Tibial nerve (tissue), 4 donors: Measurements from ENCODE around the gene BMP2K. TPM values are rescaled to one million over a fixed set of nuclear protein-coding genes. Genes with fewer than 3 reads are reported as not detected.

Experiments used
- DNase-seq, 2 donors: peaks; one replicate each; pipeline ENCODE4 v3.0.0-alpha.2; 2019; ENCODE audit warnings: low spot score in 2 of 2
- H3K27ac ChIP-seq, 4 donors: fragments of 200-600 bp; sonication (generic) in 3 of 4; one replicate each; pipeline ENCODE4 v1.5.1; 2017 to 2019; ENCODE audit warnings: mild to moderate bottlenecking in 1 of 4
- H3K27me3 ChIP-seq, 2 donors: fragments of 200-600 bp; sonication (generic) in 1 of 2; one replicate each; pipeline versions ENCODE4 v1.5.1 to v1.6.0; 2017 to 2019
- H3K36me3 ChIP-seq, 3 donors: fragments of 200-600 bp; sonication (generic); one replicate each; pipeline ENCODE4 v1.5.1; 2018 to 2019
- H3K4me1 ChIP-seq, 4 donors: fragments of 200-600 bp; sonication (generic) in 3 of 4; one replicate each; pipeline ENCODE4 v1.5.1; 2017 to 2019
- H3K4me3 ChIP-seq, 4 donors: fragments of 200-600 bp; sonication (generic) in 3 of 4; one replicate each; pipeline ENCODE4 v1.5.1; 2017 to 2019; ENCODE audit warnings: mild to moderate bottlenecking in 1 of 4, moderate library complexity in 1 of 4
- H3K9me3 ChIP-seq, 4 donors: fragments of 200-600 bp; sonication (generic) in 3 of 4; one replicate each; pipeline ENCODE4 v1.5.1; 2017 to 2019
- CTCF ChIP-seq, 5 experiments: fragments of 200-600 bp in 3 of 5; fragments of 450-650 bp in 2 of 5; sonication (generic) in 3 of 5; IDR thresholded peaks; one replicate each; pipeline ENCODE4 v1.5.1; 2016 to 2019; ENCODE audit warnings: antibody characterized with exemption in 5 of 5, mild to moderate bottlenecking in 3 of 5, moderate library complexity in 2 of 5
- EP300 ChIP-seq, 2 donors: sonication (generic); formaldehyde crosslinking; IDR thresholded peaks; one replicate each; pipeline ENCODE4 v1.6.1; 2017; ENCODE audit warnings: antibody characterized with exemption in 2 of 2, mild to moderate bottlenecking in 1 of 2
- POLR2A ChIP-seq, 2 donors: fragments of 450-650 bp; IDR thresholded peaks; one replicate each; pipeline ENCODE4 v1.6.1; 2017; ENCODE audit warnings: antibody characterized with exemption in 2 of 2, mild to moderate bottlenecking in 2 of 2, moderate library complexity in 2 of 2
- WGBS, 2 donors: methylation state at CpG; one replicate each; pipeline ENCODE4 v1.1.5; 2018; 5-methylcytosine and 5-hydroxymethylcytosine counted together
- total RNA-seq, 4 donors: library from RNA; depleted of rRNA; stranded (reverse); fragments of >200 nt; gene quantifications; one replicate each; pipeline ENCODE4 v1.1.0, GENCODE V29; 2016

BMP2K gene
- total RNA-seq, 4 donors from 2014 or later, result 39.8 to 84.8 (median 67.0) TPM

DNA sequence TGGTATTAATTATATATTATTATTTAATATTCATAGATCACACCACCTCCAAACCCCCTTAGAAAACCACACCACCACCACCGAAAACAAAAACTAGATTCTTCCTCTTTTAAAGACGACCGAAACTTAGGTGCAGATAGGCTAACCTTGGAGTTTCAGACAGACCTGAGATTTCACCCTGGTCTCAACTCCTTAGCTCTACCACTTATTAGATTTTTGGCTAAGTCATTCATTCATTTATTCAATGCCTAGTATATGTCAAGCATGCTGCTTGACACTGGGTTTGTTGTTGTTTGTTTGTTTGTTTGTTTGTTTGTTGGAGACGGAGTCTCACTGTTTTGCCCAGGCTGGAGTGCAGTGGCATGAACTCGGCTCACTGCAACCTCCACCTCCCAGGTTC is 9.5 kb upstream of the BMP2K start:
- Histone ChIP-seq H3K36me3 (no peaks in the 10 kb centered on the region), H3K9me3 (no peaks in the 10 kb centered on the region), H3K4me1 (peaks cover 0 to 16% (median 2%) of the 10 kb centered on the region in 4 donors), H3K4me3 (no peak overlapping the region), H3K27ac (no peak overlapping the region), H3K27me3 (no peaks in the 10 kb centered on the region)
- WGBS, 2 donors, result 86 to 90% methylated on average over 5 of the region's 5 CpGs
- TF ChIP-seq EP300 (IDR thresholded peaks at IDR 0.05), result no peak
- TF ChIP-seq POLR2A (IDR thresholded peaks at IDR 0.05), result no peak
- no peak for DNase-seq

GRCh38 chr4:78767350-78767749 is 8.8 kb upstream of the BMP2K start:
- no peak overlapping the region for H3K27ac ChIP-seq
- DNase-seq, result no peak
- peaks cover 0 to 16% (median 2%) of the 10 kb centered on the region in 4 donors for H3K4me1 ChIP-seq
- no peaks in the 10 kb centered on the region for H3K27me3 ChIP-seq
- TF ChIP-seq CTCF (IDR thresholded peaks at IDR 0.05) (no peak), POLR2A (IDR thresholded peaks at IDR 0.05) (no peak), EP300 (IDR thresholded peaks at IDR 0.05) (no peak)
- H3K4me3 ChIP-seq, result no peak overlapping the region
- no peaks in the 10 kb centered on the region for H3K9me3 ChIP-seq
- H3K36me3 ChIP-seq, result no peaks in the 10 kb centered on the region

DNA sequence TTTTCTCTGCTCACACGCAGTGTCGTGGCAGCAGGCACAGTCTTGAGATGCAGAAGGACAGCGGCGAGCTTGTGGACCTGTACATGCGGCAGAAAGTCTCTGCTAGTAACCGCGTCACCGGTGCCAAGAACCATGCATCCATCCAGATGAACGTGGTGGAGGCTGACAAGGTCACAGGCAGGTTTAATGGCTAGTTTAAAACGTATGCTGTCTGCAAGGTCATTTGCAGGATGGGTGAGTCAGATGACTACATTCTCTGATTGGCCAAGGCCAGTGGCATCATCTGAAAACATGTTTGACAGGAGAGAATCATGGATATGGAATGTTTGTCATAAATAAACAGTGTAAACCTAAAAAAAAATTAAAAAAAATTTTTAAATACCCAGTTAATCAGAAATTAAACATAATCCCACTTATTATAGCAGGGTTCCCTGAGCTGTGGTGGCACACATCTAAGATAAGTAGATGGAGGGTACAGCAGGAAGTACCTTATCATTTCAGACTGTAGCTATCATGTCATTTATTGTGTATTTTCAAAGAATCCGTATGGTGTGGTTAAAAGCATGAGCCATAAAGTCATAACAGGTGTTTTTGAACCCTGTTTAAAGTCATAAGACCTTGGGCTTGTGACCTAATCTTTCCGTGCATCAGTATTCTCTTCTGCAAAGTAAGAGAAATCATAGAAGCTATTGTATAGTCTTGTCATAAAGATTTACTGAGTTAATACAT is 7.5 kb upstream of the BMP2K start:
- 83 to 84% methylated on average over 12 of the region's 12 CpGs for WGBS, 2 donors
- H3K36me3 ChIP-seq, result no peaks in the 10 kb centered on the region
- H3K27me3 ChIP-seq, result no peaks in the 10 kb centered on the region
- H3K9me3 ChIP-seq, result no peaks in the 10 kb centered on the region
- TF ChIP-seq POLR2A (IDR thresholded peaks at IDR 0.05), result no peak
- TF ChIP-seq CTCF (IDR thresholded peaks at IDR 0.05), result no peak
- TF ChIP-seq EP300 (IDR thresholded peaks at IDR 0.05), result no peak
- H3K27ac ChIP-seq, result no peak overlapping the region
- peaks cover 0 to 16% (median 2%) of the 10 kb centered on the region in 4 donors for H3K4me1 ChIP-seq
- no peak for DNase-seq
- no peak overlapping the region for H3K4me3 ChIP-seq

DNA sequence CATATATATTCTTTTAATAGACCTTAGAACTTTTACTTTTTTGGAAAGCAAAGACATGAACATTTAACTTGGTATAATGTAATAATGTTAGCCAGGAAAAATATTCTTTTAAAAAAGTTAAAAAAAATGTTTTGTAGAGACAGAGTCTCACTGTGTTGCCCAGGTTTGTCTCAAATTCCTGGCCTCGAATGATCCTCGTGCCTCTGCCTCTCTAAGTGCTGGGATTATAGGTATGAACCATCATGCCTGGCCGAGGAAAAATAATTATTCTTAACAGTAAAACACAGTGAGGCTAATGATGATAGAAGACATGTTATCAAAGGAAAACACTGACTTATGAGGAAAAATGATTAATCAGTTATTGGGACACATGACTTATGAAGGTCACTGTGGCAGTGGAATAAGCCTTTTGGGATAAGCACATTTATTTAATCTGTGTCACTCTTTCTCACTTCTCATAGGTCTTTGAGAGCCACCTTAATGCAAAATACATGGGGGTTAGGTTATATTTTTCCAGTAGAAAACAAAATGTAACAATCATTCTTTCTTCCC is 6.0 kb upstream of the BMP2K start:
- Histone ChIP-seq H3K36me3 (no peaks in the 10 kb centered on the region), H3K4me3 (no peak overlapping the region), H3K27ac (no peak overlapping the region), H3K27me3 (no peaks in the 10 kb centered on the region), H3K9me3 (no peaks in the 10 kb centered on the region), H3K4me1 (peaks cover 0 to 28% (median 5%) of the 10 kb centered on the region in 4 donors)
- WGBS, 2 donors, result 93 to 97% methylated on average over 3 of the region's 3 CpGs
- TF ChIP-seq EP300 (IDR thresholded peaks at IDR 0.05) (no peak), POLR2A (IDR thresholded peaks at IDR 0.05) (no peak), CTCF (IDR thresholded peaks at IDR 0.05) (no peak)
- no peak for DNase-seq

- H3K27ac ChIP-seq, result no peak overlapping the region
These were observed 3.5 kb upstream of the BMP2K start for GRCh38 chr4:78772526-78773091.

More at GRCh38 chr4:78772526-78773091, 3.5 kb upstream of the BMP2K start:
- 91 to 96% methylated on average over 4 of the region's 4 CpGs for WGBS, 2 donors
- Histone ChIP-seq H3K36me3 (no peaks in the 10 kb centered on the region), H3K27me3 (no peaks in the 10 kb centered on the region), H3K4me1 (peaks cover 0 to 18% (median 3%) of the 10 kb centered on the region in 4 donors), H3K9me3 (no peaks in the 10 kb centered on the region), H3K4me3 (no peak overlapping the region)
- TF ChIP-seq POLR2A (IDR thresholded peaks at IDR 0.05) (no peak), CTCF (IDR thresholded peaks at IDR 0.05) (no peak), EP300 (IDR thresholded peaks at IDR 0.05) (no peak)
- DNase-seq, result no peak
